ENCODE data around the gene NCKAP1. TPM values are rescaled to one million over a fixed set of nuclear protein-coding genes. Genes with fewer than 3 reads are reported as not detected.

The NCKAP1 gene
- total RNA-seq, 5 donors from 2014 or later (not counting 1 experiment from before 2014, with no cell fraction given) = 2.6 to 7.6 (median 4.9) TPM

GRCh38 chr2:183034806-183035205, 3.5 kb downstream of the NCKAP1 start:
- H3K9me3 ChIP-seq = no peaks in the 10 kb centered on the region
- Mint-ChIP-seq H3K4me1 (peaks cover 32 to 44% (median 36%) of the 10 kb centered on the region in 3 donors), H3K27ac (no peak overlapping the region), H3K36me3 (no peaks in the 10 kb centered on the region), H3K9me3 (no peaks in the 10 kb centered on the region), H3K4me3 (no peak overlapping the region), H3K27me3 (peaks cover 36 to 42% of the 10 kb centered on the region in 2 donors)
- peaks cover 12 to 31% of the 10 kb centered on the region in 2 experiments for H3K4me1 ChIP-seq (ENCODE audit: control insufficient read depth in 1 of 2, extremely low read depth in 1 of 2, insufficient read depth in 2 of 2, low read length in 2 of 2)
- no peak for ATAC-seq (replicated peaks in 1 of 4)
- no peak overlapping the region for H3K27ac ChIP-seq (ENCODE audit: low read length)
- no peak for DNase-seq
- peaks cover 12 to 27% of the 10 kb centered on the region in 2 experiments for H3K27me3 ChIP-seq (replicated peaks in 1 of 2; ENCODE audit: control insufficient read depth in 2 of 2, extremely low read depth in 1 of 2, insufficient read depth in 2 of 2, low read length in 1 of 2)
- POLR2A ChIA-PET = no interaction called here
- WGBS (ENCODE audit: insufficient coverage) = no CpG with 5 or more reads among the region's 1 CpG
- no peak overlapping the region for H3K4me3 ChIP-seq (ENCODE audit: control insufficient read depth in 1 of 2, extremely low read depth in 1 of 2, low read length in 1 of 2)
- CTCF ChIA-PET = no interaction called here
- no peaks in the 10 kb centered on the region for H3K36me3 ChIP-seq (ENCODE audit: control insufficient read depth in 2 of 2, extremely low read depth in 1 of 2, insufficient read depth in 1 of 2, low read length in 1 of 2)

DNA sequence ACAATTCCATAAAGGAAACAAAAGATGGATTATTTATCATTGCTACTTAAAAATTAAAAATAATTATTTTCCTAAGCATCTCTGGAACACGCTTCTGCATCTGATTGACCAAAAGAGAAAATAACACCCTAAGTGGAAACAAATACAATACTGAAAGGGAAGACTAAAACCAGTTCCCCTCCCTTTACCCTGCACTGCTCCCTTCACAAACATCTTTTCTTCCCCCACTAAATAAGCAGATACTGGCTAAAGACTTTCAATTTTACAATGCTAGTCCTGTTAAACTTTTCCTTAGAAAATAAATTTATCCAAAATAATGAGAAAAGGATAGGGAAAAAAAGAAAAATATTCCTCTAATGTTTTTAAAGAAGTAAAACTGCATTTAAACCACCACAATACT, 4.3 kb downstream of the NCKAP1 start:
- Histone ChIP-seq H3K9me3 (no peaks in the 10 kb centered on the region), H3K27ac (ENCODE audit: low read length) (no peak overlapping the region), H3K4me3 (ENCODE audit: control insufficient read depth in 1 of 2, extremely low read depth in 1 of 2, low read length in 1 of 2) (no peak overlapping the region), H3K4me1 (ENCODE audit: control insufficient read depth in 1 of 2, extremely low read depth in 1 of 2, insufficient read depth in 2 of 2, low read length in 2 of 2) (peaks cover 10 to 24% of the 10 kb centered on the region in 2 experiments), H3K27me3 (replicated peaks in 1 of 2; ENCODE audit: control insufficient read depth in 2 of 2, extremely low read depth in 1 of 2, insufficient read depth in 2 of 2, low read length in 1 of 2) (peaks cover 13 to 23% of the 10 kb centered on the region in 2 experiments), H3K36me3 (ENCODE audit: control insufficient read depth in 2 of 2, extremely low read depth in 1 of 2, insufficient read depth in 1 of 2, low read length in 1 of 2) (no peaks in the 10 kb centered on the region)
- no peak overlapping the region for H3K4me3 Mint-ChIP-seq
- ChIA-PET CTCF (no interaction called here), POLR2A (no interaction called here)
- DNase-seq (no peak), ATAC-seq (replicated peaks in 1 of 4) (no peak)
- peaks cover 27 to 35% (median 28%) of the 10 kb centered on the region in 3 donors for H3K4me1 Mint-ChIP-seq
- WGBS (ENCODE audit: insufficient coverage) = no CpG with 5 or more reads among the region's 1 CpG
- no peaks in the 10 kb centered on the region for H3K9me3 Mint-ChIP-seq
- H3K27me3 Mint-ChIP-seq = peaks cover 38 to 46% of the 10 kb centered on the region in 2 donors
- no peak overlapping the region for H3K27ac Mint-ChIP-seq
- H3K36me3 Mint-ChIP-seq = no peaks in the 10 kb centered on the region

DNA sequence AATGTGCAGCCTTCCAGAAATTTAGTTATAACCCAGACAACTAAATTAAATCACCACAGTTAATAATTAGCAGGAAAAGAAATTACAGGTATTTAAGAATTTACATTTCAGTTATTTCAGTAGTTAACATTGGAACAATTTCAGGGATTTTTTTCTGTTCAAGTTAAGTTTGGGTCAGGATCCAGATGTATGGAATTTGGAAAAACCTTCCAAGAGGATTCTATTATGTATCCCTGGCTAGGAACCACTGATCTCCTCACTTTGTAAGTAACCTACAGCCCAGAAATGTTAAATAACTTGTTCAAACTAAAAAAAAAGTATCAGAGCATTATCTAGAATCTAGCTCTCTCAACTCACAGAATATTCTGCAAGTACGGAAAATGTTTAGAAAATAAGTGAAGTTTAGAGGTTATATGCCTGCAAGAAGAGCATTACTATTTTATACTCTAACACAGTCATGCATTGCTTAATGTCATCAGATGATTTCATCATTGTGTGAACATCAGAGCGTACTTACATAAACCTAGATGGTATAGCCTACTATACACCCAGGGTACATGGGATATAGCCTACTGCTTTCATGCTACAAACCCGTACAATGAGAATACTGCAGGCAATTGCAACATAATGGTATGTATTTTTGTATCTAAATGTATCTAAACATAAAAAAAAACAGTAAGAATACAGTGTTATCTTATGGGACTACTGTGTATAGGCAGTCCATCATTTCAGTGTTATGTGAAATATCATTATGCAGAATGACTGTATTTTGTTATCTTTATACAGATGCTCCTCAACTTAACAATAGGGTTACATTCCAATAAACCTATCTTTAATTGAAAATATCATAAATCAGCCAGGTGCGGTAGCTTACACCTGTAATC, 6.1 kb downstream of the NCKAP1 start:
- Mint-ChIP-seq H3K4me1 (peaks cover 19 to 27% (median 20%) of the 10 kb centered on the region in 3 donors), H3K4me3 (no peak overlapping the region), H3K36me3 (no peaks in the 10 kb centered on the region), H3K27ac (no peak overlapping the region), H3K27me3 (peaks cover 36 to 50% of the 10 kb centered on the region in 2 donors), H3K9me3 (no peaks in the 10 kb centered on the region)
- no peak for ATAC-seq (replicated peaks in 1 of 4)
- no peaks in the 10 kb centered on the region for H3K36me3 ChIP-seq (ENCODE audit: control insufficient read depth in 2 of 2, extremely low read depth in 1 of 2, insufficient read depth in 1 of 2, low read length in 1 of 2)
- no peak overlapping the region for H3K4me3 ChIP-seq (ENCODE audit: control insufficient read depth in 1 of 2, extremely low read depth in 1 of 2, low read length in 1 of 2)
- POLR2A ChIA-PET = no interaction called here
- peaks cover 12 to 21% of the 10 kb centered on the region in 2 experiments for H3K27me3 ChIP-seq (replicated peaks in 1 of 2; ENCODE audit: control insufficient read depth in 2 of 2, extremely low read depth in 1 of 2, insufficient read depth in 2 of 2, low read length in 1 of 2)
- DNase-seq = no peak
- WGBS (ENCODE audit: insufficient coverage) = 60% methylated on average over 1 of the region's 4 CpGs
- H3K27ac ChIP-seq (ENCODE audit: low read length) = no peak overlapping the region
- no peaks in the 10 kb centered on the region for H3K9me3 ChIP-seq
- H3K4me1 ChIP-seq (ENCODE audit: control insufficient read depth in 1 of 2, extremely low read depth in 1 of 2, insufficient read depth in 2 of 2, low read length in 2 of 2) = peaks cover 0 to 18% of the 10 kb centered on the region in 2 experiments
- CTCF ChIA-PET = no interaction called here

- Mint-ChIP-seq H3K4me3 (no peak overlapping the region), H3K4me1 (peaks cover 0 to 6% (median 0%) of the 10 kb centered on the region in 3 donors), H3K27me3 (peaks cover 23 to 53% of the 10 kb centered on the region in 2 donors), H3K36me3 (no peaks in the 10 kb centered on the region), H3K9me3 (no peaks in the 10 kb centered on the region), H3K27ac (no peak overlapping the region)
- no peak for DNase-seq
- Histone ChIP-seq H3K27me3 (replicated peaks in 1 of 2; ENCODE audit: control insufficient read depth in 2 of 2, extremely low read depth in 1 of 2, insufficient read depth in 2 of 2, low read length in 1 of 2) (peaks cover 12 to 18% of the 10 kb centered on the region in 2 experiments), H3K4me3 (ENCODE audit: control insufficient read depth in 1 of 2, extremely low read depth in 1 of 2, low read length in 1 of 2) (no peak overlapping the region), H3K27ac (ENCODE audit: low read length) (no peak overlapping the region), H3K36me3 (ENCODE audit: control insufficient read depth in 2 of 2, extremely low read depth in 1 of 2, insufficient read depth in 1 of 2, low read length in 1 of 2) (no peaks in the 10 kb centered on the region), H3K4me1 (ENCODE audit: control insufficient read depth in 1 of 2, extremely low read depth in 1 of 2, insufficient read depth in 2 of 2, low read length in 2 of 2) (no peaks in the 10 kb centered on the region), H3K9me3 (no peaks in the 10 kb centered on the region)
- no CpG with 5 or more reads among the region's 2 CpGs for WGBS (ENCODE audit: insufficient coverage)
- POLR2A ChIA-PET = interaction anchor here in 1 of 2 donors (0.8 kb wide), 1 partner anchor 12 kb away, joined by 3 read pairs; no protein-coding TSS in a partner anchor
- CTCF ChIA-PET = interaction anchor here in 1 of 2 donors (0.7 kb wide), 1 partner anchor 49 kb away, joined by 3 read pairs; no protein-coding TSS in a partner anchor
- ATAC-seq (replicated peaks in 1 of 4) = no peak
Observed at GRCh38 chr2:183029219-183029618, 9.0 kb downstream of the NCKAP1 start.

DNA sequence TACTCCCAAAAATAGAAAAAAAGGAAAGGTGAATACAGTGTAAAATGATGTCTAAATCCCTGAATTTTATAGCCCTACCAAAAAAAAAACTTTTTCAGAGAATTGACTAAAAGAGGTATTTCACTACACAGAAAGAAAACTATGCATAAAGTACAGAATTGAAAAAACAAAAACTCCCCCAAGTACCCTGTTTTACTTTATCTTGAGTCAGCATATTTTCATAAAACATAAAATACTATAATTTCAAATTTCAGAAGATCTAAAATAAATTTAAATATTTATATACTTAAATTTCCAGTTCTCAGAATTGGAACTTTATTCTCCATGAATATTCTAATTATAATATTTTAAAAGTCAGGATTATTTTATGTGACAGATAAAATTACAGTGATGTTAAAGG, 10.1 kb downstream of the NCKAP1 start:
- Mint-ChIP-seq H3K9me3 (no peaks in the 10 kb centered on the region), H3K36me3 (no peaks in the 10 kb centered on the region), H3K4me3 (no peak overlapping the region), H3K4me1 (peaks cover 0 to 2% (median 0%) of the 10 kb centered on the region in 3 donors), H3K27ac (no peak overlapping the region), H3K27me3 (peaks cover 19 to 45% of the 10 kb centered on the region in 2 donors)
- no peaks in the 10 kb centered on the region for H3K9me3 ChIP-seq
- ATAC-seq (replicated peaks in 1 of 4) (no peak), DNase-seq (no peak)
- H3K27ac ChIP-seq (ENCODE audit: low read length) = no peak overlapping the region
- H3K36me3 ChIP-seq (ENCODE audit: control insufficient read depth in 2 of 2, extremely low read depth in 1 of 2, insufficient read depth in 1 of 2, low read length in 1 of 2) = no peaks in the 10 kb centered on the region
- H3K4me3 ChIP-seq (ENCODE audit: control insufficient read depth in 1 of 2, extremely low read depth in 1 of 2, low read length in 1 of 2) = no peak overlapping the region
- H3K4me1 ChIP-seq (ENCODE audit: control insufficient read depth in 1 of 2, extremely low read depth in 1 of 2, insufficient read depth in 2 of 2, low read length in 2 of 2) = no peaks in the 10 kb centered on the region
- POLR2A ChIA-PET = no interaction called here
- CTCF ChIA-PET = no interaction called here
- H3K27me3 ChIP-seq (replicated peaks in 1 of 2; ENCODE audit: control insufficient read depth in 2 of 2, extremely low read depth in 1 of 2, insufficient read depth in 2 of 2, low read length in 1 of 2) = peaks cover 12 to 18% of the 10 kb centered on the region in 2 experiments

GRCh38 chr2:183027443-183027842, 10.8 kb downstream of the NCKAP1 start:
- DNase-seq = no peak
- peaks cover 12 to 44% of the 10 kb centered on the region in 2 donors for H3K27me3 Mint-ChIP-seq
- Histone ChIP-seq H3K4me1 (ENCODE audit: control insufficient read depth in 1 of 2, extremely low read depth in 1 of 2, insufficient read depth in 2 of 2, low read length in 2 of 2) (no peaks in the 10 kb centered on the region), H3K4me3 (ENCODE audit: control insufficient read depth in 1 of 2, extremely low read depth in 1 of 2, low read length in 1 of 2) (no peak overlapping the region), H3K36me3 (ENCODE audit: control insufficient read depth in 2 of 2, extremely low read depth in 1 of 2, insufficient read depth in 1 of 2, low read length in 1 of 2) (no peaks in the 10 kb centered on the region), H3K9me3 (no peaks in the 10 kb centered on the region), H3K27ac (ENCODE audit: low read length) (no peak overlapping the region), H3K27me3 (replicated peaks in 1 of 2; ENCODE audit: control insufficient read depth in 2 of 2, extremely low read depth in 1 of 2, insufficient read depth in 2 of 2, low read length in 1 of 2) (peaks cover 8 to 18% of the 10 kb centered on the region in 2 experiments)
- ATAC-seq (replicated peaks in 1 of 4) = no peak
- no peaks in the 10 kb centered on the region for H3K9me3 Mint-ChIP-seq
- POLR2A ChIA-PET = no interaction called here
- WGBS (ENCODE audit: insufficient coverage) = no CpG with 5 or more reads among the region's 1 CpG
- CTCF ChIA-PET = interaction anchor here in 1 of 2 donors (1.3 kb wide), 1 partner anchor 12 kb away, joined by 3 read pairs; no protein-coding TSS in a partner anchor
- H3K36me3 Mint-ChIP-seq = peaks cover 4% of the 10 kb centered on the region
- no peak overlapping the region for H3K27ac Mint-ChIP-seq
- no peaks in the 10 kb centered on the region for H3K4me1 Mint-ChIP-seq
- H3K4me3 Mint-ChIP-seq = no peak overlapping the region
